H1 (cell line): Measurements from ENCODE around the gene TMEM145. TPM values are rescaled to one million over a fixed set of nuclear protein-coding genes. Genes with fewer than 3 reads are reported as not detected.

Experiments used
- CTCF ChIA-PET: fragments of 300-600 bp; sonication (Branson Sonifier 250); formaldehyde crosslinking; loops from one replicate; lab custom pipeline; 2021; ENCODE audit not compliant: partially characterized antibody; lab: Charles Lee
- POLR2A ChIA-PET: fragments of 300-600 bp; sonication (Branson Sonifier 250); formaldehyde crosslinking; loops from one replicate; lab custom pipeline; 2021; ENCODE audit warnings: inconsistent platforms; ENCODE audit not compliant: partially characterized antibody; lab: Charles Lee
- DNase-seq, 2 experiments: peaks; one replicate each; pipeline versions ENCODE4 v3.0.0 to v3.0.0-alpha.2; 2010 to 2022; ENCODE audit warnings: low spot score in 2 of 2, low read depth in 1 of 2, mixed read lengths in 1 of 2
- FAIRE-seq: peaks from 2 replicates; lab custom pipeline; 2011; peaks lifted over from hg19 to GRCh38; lab: Jason Lieb, UNC
- H2AFZ ChIP-seq: 2 replicates; pipeline ENCODE4 v1.8.1; 2012; ENCODE audit warnings: low read length, inconsistent platforms
- H2AK5ac ChIP-seq: 2 replicates; pipeline ENCODE4 v1.6.1; 2013; ENCODE audit warnings: low read depth, low read length
- H2BK120ac ChIP-seq: replicated peaks from 2 replicates; pipeline ENCODE3; 2013; ENCODE audit warnings: low read depth, low read length, inconsistent platforms
- H2BK12ac ChIP-seq: 2 replicates; pipeline ENCODE4 v1.6.1; 2013; ENCODE audit warnings: low read depth, low read length
- H2BK15ac ChIP-seq: 2 replicates; pipeline ENCODE4 v1.6.1; 2013; ENCODE audit warnings: low read length
- H2BK20ac ChIP-seq: 2 replicates; pipeline ENCODE4 v1.6.1; 2013; ENCODE audit warnings: low read length
- H2BK5ac ChIP-seq: 2 replicates; pipeline ENCODE4 v1.6.1; 2013; ENCODE audit warnings: low read depth, low read length
- H3K14ac ChIP-seq: 2 replicates; pipeline ENCODE4 v1.6.1; 2013; ENCODE audit warnings: inconsistent platforms; ENCODE audit not compliant: insufficient read length
- H3K18ac ChIP-seq: 2 replicates; pipeline ENCODE4 v1.6.1; 2013; ENCODE audit warnings: low read length; ENCODE audit errors: extremely low read depth
- H3K23ac ChIP-seq: 2 replicates; pipeline ENCODE4 v1.6.1; 2013; ENCODE audit warnings: inconsistent platforms; ENCODE audit not compliant: insufficient read length
- H3K23me2 ChIP-seq: 2 replicates; pipeline ENCODE4 v1.6.1; 2013; ENCODE audit warnings: low read depth, low read length
- H3K27ac ChIP-seq: 2 replicates; pipeline ENCODE4 v1.6.1; 2011; ENCODE audit warnings: low read depth, low read length, inconsistent platforms
- H3K27me3 ChIP-seq, 4 experiments: replicated peaks in 1 of 4; 1 replicate in 1 of 4; 2 replicates in 3 of 4; pipeline versions ENCODE4 v1.6.1 to v1.8.1; 2011 to 2013; ENCODE audit warnings: low read length in 3 of 4, mild to moderate bottlenecking in 3 of 4, inconsistent platforms in 2 of 4, mixed read lengths in 2 of 4, moderate library complexity in 1 of 4; ENCODE audit not compliant: control insufficient read depth in 3 of 4, insufficient read depth in 3 of 4; ENCODE audit errors: extremely low read depth in 1 of 4
- H3K36me3 ChIP-seq, 4 experiments: 2 replicates each; pipeline versions ENCODE4 v1.6.1 to v1.8.1; 2011 to 2013; ENCODE audit warnings: mild to moderate bottlenecking in 4 of 4, low read length in 3 of 4, moderate library complexity in 2 of 4, control low read depth in 1 of 4, inconsistent platforms in 1 of 4; ENCODE audit not compliant: insufficient read depth in 4 of 4, control insufficient read depth in 2 of 4
- H3K4ac ChIP-seq: replicated peaks from 2 replicates; pipeline ENCODE3; 2013; ENCODE audit warnings: low read length, low read depth, mixed read lengths, inconsistent platforms; ENCODE audit not compliant: insufficient read length
- H3K4me1 ChIP-seq, 4 experiments: replicated peaks in 1 of 4; 1 replicate in 1 of 4; 2 replicates in 3 of 4; pipeline versions ENCODE4 v1.6.1 to v1.8.1; 2011 to 2013; ENCODE audit warnings: low read length in 3 of 4, inconsistent platforms in 2 of 4, mixed read lengths in 1 of 4; ENCODE audit not compliant: insufficient read depth in 4 of 4, control insufficient read depth in 3 of 4
- H3K4me2 ChIP-seq, 2 experiments: 2 replicates each; pipeline versions ENCODE4 v1.6.1 to v1.8.1; 2011 to 2013; ENCODE audit warnings: low read depth in 2 of 2, low read length in 2 of 2, control low read depth in 1 of 2, inconsistent platforms in 1 of 2, mild to moderate bottlenecking in 1 of 2; ENCODE audit not compliant: insufficient read depth in 1 of 2
- H3K4me3 ChIP-seq, 4 experiments: fragments of 200-600, 300-600 bp in 1 of 4; sonication (generic), shearing (Covaris generic), sonication (Bioruptor Twin) in 1 of 4; 2 replicates each; pipeline versions ENCODE4 v1.5.1 to v1.8.1; 2011 to 2016; ENCODE audit warnings: low read length in 4 of 4, low read depth in 3 of 4, control low read depth in 2 of 4, inconsistent platforms in 2 of 4, mild to moderate bottlenecking in 2 of 4, mixed read lengths in 1 of 4, moderate library complexity in 1 of 4; ENCODE audit not compliant: insufficient read depth in 2 of 4; ENCODE audit errors: extremely low read depth in 1 of 4
- H3K56ac ChIP-seq: replicated peaks from 2 replicates; pipeline ENCODE3; 2013; ENCODE audit warnings: low read depth, mild to moderate bottlenecking, mixed read lengths, low read length, inconsistent platforms; ENCODE audit not compliant: insufficient read length
- H3K79me1 ChIP-seq: 2 replicates; pipeline ENCODE4 v1.6.1; 2013; ENCODE audit warnings: low read depth, low read length, control low read depth
- H3K79me2 ChIP-seq, 2 experiments: 2 replicates each; pipeline versions ENCODE4 v1.6.1 to v1.8.1; 2012 to 2013; ENCODE audit warnings: low read length in 2 of 2, mild to moderate bottlenecking in 2 of 2, inconsistent platforms in 1 of 2; ENCODE audit not compliant: insufficient read depth in 2 of 2, control insufficient read depth in 1 of 2
- H3K9ac ChIP-seq, 4 experiments: replicated peaks in 1 of 4; 1 replicate in 1 of 4; 2 replicates in 3 of 4; pipeline versions ENCODE4 v1.6.1 to v1.8.1; 2011 to 2013; ENCODE audit warnings: low read depth in 3 of 4, low read length in 3 of 4, control low read depth in 2 of 4, mild to moderate bottlenecking in 2 of 4, moderate library complexity in 2 of 4, inconsistent platforms in 1 of 4; ENCODE audit errors: extremely low read depth in 1 of 4
- H3K9me3 ChIP-seq, 2 experiments: 2 replicates each; pipeline versions ENCODE4 v1.6.1 to v1.8.1; 2012 to 2013; ENCODE audit warnings: mild to moderate bottlenecking in 2 of 2, moderate library complexity in 2 of 2, control low read depth in 1 of 2, inconsistent platforms in 1 of 2, low read depth in 1 of 2, low read length in 1 of 2, mixed read lengths in 1 of 2; ENCODE audit not compliant: insufficient read depth in 2 of 2
- H4K20me1 ChIP-seq, 2 experiments: replicated peaks in 1 of 2; 2 replicates each; pipeline versions ENCODE3 to v1.8.1; 2011 to 2013; ENCODE audit warnings: inconsistent platforms in 2 of 2, low read length in 2 of 2, mild to moderate bottlenecking in 1 of 2; ENCODE audit not compliant: insufficient read depth in 2 of 2, control insufficient read depth in 1 of 2
- H4K5ac ChIP-seq: 2 replicates; pipeline ENCODE4 v1.6.1; 2013; ENCODE audit warnings: low read length, low read depth, mixed read lengths, inconsistent platforms; ENCODE audit not compliant: insufficient read length
- H4K8ac ChIP-seq: 2 replicates; pipeline ENCODE4 v1.8.0; 2013; ENCODE audit warnings: mild to moderate bottlenecking, moderate library complexity, low read length, inconsistent platforms; ENCODE audit not compliant: insufficient read depth; ENCODE audit errors: extremely low read depth
- H4K91ac ChIP-seq: replicated peaks from 2 replicates; pipeline ENCODE3; 2013; ENCODE audit warnings: low read length, mixed read lengths, inconsistent platforms; ENCODE audit not compliant: insufficient read length
- CEBPB ChIP-seq: IDR thresholded peaks from 2 replicates; pipeline ENCODE4 v1.6.1; 2012; ENCODE audit warnings: low read depth, low read length
- CHD1 ChIP-seq: IDR thresholded peaks from 2 replicates; pipeline ENCODE4 v1.6.1; 2012; ENCODE audit warnings: low read depth, low read length, improper control_type of control experiment
- HDAC2 ChIP-seq, 2 experiments: fragments of 300-600 bp in 1 of 2; sonication (generic) in 1 of 2; IDR thresholded peaks; 2 replicates each; pipeline ENCODE4 v1.6.1; 2011 to 2012; ENCODE audit warnings: low read depth in 2 of 2, low read length in 2 of 2, mild to moderate bottlenecking in 2 of 2, moderate library complexity in 2 of 2, borderline replicate concordance in 1 of 2, inconsistent platforms in 1 of 2
- POLR2AphosphoS5 ChIP-seq: IDR thresholded peaks from 2 replicates; pipeline ENCODE4 v1.6.1; 2011; ENCODE audit warnings: low read depth, low read length
- WGBS, 2 experiments: shearing (Covaris generic) in 1 of 2; methylation state at CpG; one replicate each; pipeline versions ENCODE4 v1.1.6 to v1.1.7; 2013 to 2015; ENCODE audit warnings: low lambda C conversion rate in 2 of 2, mixed read lengths in 2 of 2, inconsistent platforms in 1 of 2, low coverage in 1 of 2, missing lambda C conversion rate in 1 of 2; ENCODE audit not compliant: insufficient replicate concordance in 2 of 2, insufficient coverage in 1 of 2, insufficient read length in 1 of 2; ENCODE audit errors: extremely low coverage in 1 of 2, missing lambda C conversion rate in 1 of 2; 5-methylcytosine and 5-hydroxymethylcytosine counted together
- polyA plus RNA-seq, 7 experiments: library from polyadenylated mRNA; depleted of rRNA in 3 of 7; stranded (reverse) in 5 of 7; unstranded in 2 of 7; fragments of >200 nt in 5 of 7; fragments of 200-250 nt in 2 of 7; gene quantifications; 1 replicate in 5 of 7; 2 replicates in 1 of 7; 4 replicates in 1 of 7; pipeline versions ENCODE4 v1.2.1 to v1.2.3, GENCODE V29; 2011 to 2013; ENCODE audit warnings: missing spikeins in 2 of 7, mixed read lengths in 2 of 7
- total RNA-seq: library from RNA; stranded (reverse); fragmentation: NEBNext Ultra II Directional; extraction: Animal tissue kit (Norgen Biotek cat#: 25700); gene quantifications from 2 replicates; pipeline ENCODE4 v1.2.1, GENCODE V29; 2021
- TF ChIP-seq, protein P1 (sequence below), 3 experiments: IDR thresholded peaks; 1 replicate in 2 of 3; 2 replicates in 1 of 3; pipeline versions ENCODE4 v1.5.1 to v1.6.1; 2011; ENCODE audit warnings: low read length in 3 of 3, mild to moderate bottlenecking in 3 of 3, inconsistent platforms in 2 of 3, low read depth in 1 of 3, moderate library complexity in 1 of 3; ENCODE audit not compliant: insufficient read depth in 1 of 3; ENCODE audit errors: control extremely low read depth in 1 of 3

The TMEM145 gene
- total and polyA plus RNA-seq, 2 of the 8 experiments (the other 6 are each of a cell fraction or from before 2014, with no cell fraction given): 2.3 to 4.7 TPM

DNA sequence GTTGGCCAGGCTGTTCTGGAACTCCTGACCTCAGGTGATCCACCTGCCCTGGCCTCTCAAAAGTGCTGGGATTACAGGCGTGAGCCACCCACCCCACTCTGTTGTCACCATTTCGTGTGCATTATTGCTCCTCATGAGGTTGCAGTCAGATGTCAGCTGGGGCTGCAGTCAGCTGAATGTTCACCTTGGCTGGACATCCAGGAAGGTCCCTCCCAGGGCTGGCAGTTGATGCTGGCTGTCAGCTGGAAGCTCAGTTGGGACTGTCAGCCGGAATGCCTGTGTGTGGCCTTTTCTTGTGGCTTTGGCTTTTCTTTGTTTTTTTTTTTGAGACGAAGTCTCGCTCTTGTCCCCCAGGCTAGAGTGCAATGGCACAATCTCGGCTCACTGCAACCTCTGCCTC lies 18.9 kb downstream of the TMEM145 start:
- no peak overlapping the region for H3K27ac ChIP-seq
- H3K9me3 ChIP-seq: no peaks in the 10 kb centered on the region
- H4K8ac ChIP-seq: no peak overlapping the region
- H3K4me2 ChIP-seq: no peak overlapping the region
- peaks cover 0 to 11% of the 10 kb centered on the region in 2 experiments; a peak in 1 of 4 replicates for H3K79me2 ChIP-seq
- no peak overlapping the region for H3K4me3 ChIP-seq
- WGBS, 2 experiments: 97% methylated on average over 6 of the region's 6 CpGs; no CpG with 5 or more reads in 1 of the 2 experiments
- H4K91ac ChIP-seq: no peak overlapping the region
- no peak overlapping the region for H3K14ac ChIP-seq
- H2BK12ac ChIP-seq: no peak overlapping the region
- H2AFZ ChIP-seq: no peak overlapping the region
- no peak overlapping the region for H3K23ac ChIP-seq
- H2BK20ac ChIP-seq: no peak overlapping the region
- no peak overlapping the region for H3K4ac ChIP-seq
- H2BK15ac ChIP-seq: no peak overlapping the region
- H2BK5ac ChIP-seq: no peak overlapping the region
- no peak overlapping the region for H2AK5ac ChIP-seq
- H3K79me1 ChIP-seq: peaks cover 6% of the 10 kb centered on the region; the same call in 1 of the 2 replicates
- FAIRE-seq (no peak), DNase-seq (no peak)
- no peak overlapping the region for H3K18ac ChIP-seq
- H4K20me1 ChIP-seq: peaks cover 0 to 15% of the 10 kb centered on the region in 2 experiments
- no peak overlapping the region for H3K56ac ChIP-seq
- no peaks in the 10 kb centered on the region; a peak in 1 of 7 replicates for H3K4me1 ChIP-seq
- no peak overlapping the region for H4K5ac ChIP-seq
- no peak overlapping the region for H2BK120ac ChIP-seq
- TF ChIP-seq CHD1 (no peak), CEBPB (no peak), HDAC2 (IDR thresholded peaks at IDR 0.05; ENCODE audit: borderline replicate concordance in 1 of 2, low read depth in 2 of 2, low read length in 2 of 2) (no peak), POLR2AphosphoS5 (no peak)
- TF ChIP-seq, protein P1, sequence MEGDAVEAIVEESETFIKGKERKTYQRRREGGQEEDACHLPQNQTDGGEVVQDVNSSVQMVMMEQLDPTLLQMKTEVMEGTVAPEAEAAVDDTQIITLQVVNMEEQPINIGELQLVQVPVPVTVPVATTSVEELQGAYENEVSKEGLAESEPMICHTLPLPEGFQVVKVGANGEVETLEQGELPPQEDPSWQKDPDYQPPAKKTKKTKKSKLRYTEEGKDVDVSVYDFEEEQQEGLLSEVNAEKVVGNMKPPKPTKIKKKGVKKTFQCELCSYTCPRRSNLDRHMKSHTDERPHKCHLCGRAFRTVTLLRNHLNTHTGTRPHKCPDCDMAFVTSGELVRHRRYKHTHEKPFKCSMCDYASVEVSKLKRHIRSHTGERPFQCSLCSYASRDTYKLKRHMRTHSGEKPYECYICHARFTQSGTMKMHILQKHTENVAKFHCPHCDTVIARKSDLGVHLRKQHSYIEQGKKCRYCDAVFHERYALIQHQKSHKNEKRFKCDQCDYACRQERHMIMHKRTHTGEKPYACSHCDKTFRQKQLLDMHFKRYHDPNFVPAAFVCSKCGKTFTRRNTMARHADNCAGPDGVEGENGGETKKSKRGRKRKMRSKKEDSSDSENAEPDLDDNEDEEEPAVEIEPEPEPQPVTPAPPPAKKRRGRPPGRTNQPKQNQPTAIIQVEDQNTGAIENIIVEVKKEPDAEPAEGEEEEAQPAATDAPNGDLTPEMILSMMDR (IDR thresholded peaks at IDR 0.05; ENCODE audit: control extremely low read depth in 1 of 3, insufficient read depth in 1 of 3, low read depth in 1 of 3, low read length in 3 of 3): no peak
- no peaks in the 10 kb centered on the region; the same call in 1 of the 2 replicates for H3K23me2 ChIP-seq
- no peak overlapping the region for H3K9ac ChIP-seq
- no peaks in the 10 kb centered on the region for H3K27me3 ChIP-seq
- POLR2A ChIA-PET: no interaction called here
- peaks cover 0 to 8% (median 2%) of the 10 kb centered on the region in 4 experiments; a peak in 1 of 8 replicates for H3K36me3 ChIP-seq
- CTCF ChIA-PET: interaction anchor here (1.3 to 8.8 kb wide), 3 partner anchors 13 to 107 kb away, joined by 3 to 90 read pairs (median 3); no protein-coding TSS in a partner anchor
